ENCODE results near the gene ARID3A.

The ARID3A gene

GRCh38 chr19:947707-948539 lies 22.1 kb downstream of the ARID3A start:
- Histone ChIP-seq H3K36me3 (ENCODE audit: control insufficient read depth in 1 of 2, insufficient read depth in 2 of 2, low read length in 2 of 2) (no peaks in the 10 kb centered on the region), H3K4me1 (ENCODE audit: control insufficient read depth in 1 of 2, insufficient read depth in 2 of 2, low read length in 2 of 2) (peaks cover 21 to 32% of the 10 kb centered on the region in 2 donors), H3K27ac (ENCODE audit: low read depth, low read length) (peak overlapping the region; percentile 20), H3K9ac (ENCODE audit: low read depth in 1 of 2, low read length in 2 of 2) (no peak overlapping the region), H3K4me3 (ENCODE audit: low read depth in 1 of 2, low read length in 2 of 2) (no peak overlapping the region), H3K9me3 (ENCODE audit: control insufficient read depth in 1 of 2, low read length in 2 of 2) (no peaks in the 10 kb centered on the region), H3K27me3 (ENCODE audit: control insufficient read depth in 1 of 2, insufficient read depth in 2 of 2, low read length in 2 of 2) (no peaks in the 10 kb centered on the region)

GRCh38 chr19:948842-949496 lies 23.1 kb downstream of the ARID3A start:
- no peaks in the 10 kb centered on the region for H3K9me3 ChIP-seq (ENCODE audit: control insufficient read depth in 1 of 2, low read length in 2 of 2)
- H3K36me3 ChIP-seq (ENCODE audit: control insufficient read depth in 1 of 2, insufficient read depth in 2 of 2, low read length in 2 of 2) = no peaks in the 10 kb centered on the region
- no peaks in the 10 kb centered on the region for H3K27me3 ChIP-seq (ENCODE audit: control insufficient read depth in 1 of 2, insufficient read depth in 2 of 2, low read length in 2 of 2)
- no peak overlapping the region for H3K27ac ChIP-seq (ENCODE audit: low read depth, low read length)
- H3K4me3 ChIP-seq (ENCODE audit: low read depth in 1 of 2, low read length in 2 of 2) = no peak overlapping the region
- no peak overlapping the region for H3K9ac ChIP-seq (ENCODE audit: low read depth in 1 of 2, low read length in 2 of 2)
- H3K4me1 ChIP-seq (ENCODE audit: control insufficient read depth in 1 of 2, insufficient read depth in 2 of 2, low read length in 2 of 2) = peaks cover 23 to 31% of the 10 kb centered on the region in 2 donors

GRCh38 chr19:950352-951066 lies 24.7 kb downstream of the ARID3A start:
- Histone ChIP-seq H3K9ac (ENCODE audit: low read depth in 1 of 2, low read length in 2 of 2) (no peak overlapping the region), H3K4me3 (ENCODE audit: low read depth in 1 of 2, low read length in 2 of 2) (no peak overlapping the region), H3K27me3 (ENCODE audit: control insufficient read depth in 1 of 2, insufficient read depth in 2 of 2, low read length in 2 of 2) (no peaks in the 10 kb centered on the region), H3K9me3 (ENCODE audit: control insufficient read depth in 1 of 2, low read length in 2 of 2) (no peaks in the 10 kb centered on the region), H3K4me1 (ENCODE audit: control insufficient read depth in 1 of 2, insufficient read depth in 2 of 2, low read length in 2 of 2) (peaks cover 13 to 24% of the 10 kb centered on the region in 2 donors), H3K36me3 (ENCODE audit: control insufficient read depth in 1 of 2, insufficient read depth in 2 of 2, low read length in 2 of 2) (no peaks in the 10 kb centered on the region), H3K27ac (ENCODE audit: low read depth, low read length) (no peak overlapping the region)

- H3K27me3 ChIP-seq (ENCODE audit: control insufficient read depth in 1 of 2, insufficient read depth in 2 of 2, low read length in 2 of 2) = no peaks in the 10 kb centered on the region
- no peaks in the 10 kb centered on the region for H3K36me3 ChIP-seq (ENCODE audit: control insufficient read depth in 1 of 2, insufficient read depth in 2 of 2, low read length in 2 of 2)
- no peaks in the 10 kb centered on the region for H3K9me3 ChIP-seq (ENCODE audit: control insufficient read depth in 1 of 2, low read length in 2 of 2)
- no peak overlapping the region for H3K27ac ChIP-seq (ENCODE audit: low read depth, low read length)
- H3K4me3 ChIP-seq (ENCODE audit: low read depth in 1 of 2, low read length in 2 of 2) = peak overlapping the region; percentile 28 to 43
- peaks cover 13 to 25% of the 10 kb centered on the region in 2 donors for H3K4me1 ChIP-seq (ENCODE audit: control insufficient read depth in 1 of 2, insufficient read depth in 2 of 2, low read length in 2 of 2)
- peak overlapping the region in 1 of 2 donors; percentile 18 for H3K9ac ChIP-seq (ENCODE audit: low read depth in 1 of 2, low read length in 2 of 2)
Measured at GRCh38 chr19:952049-952679, 26.3 kb downstream of the ARID3A start.

DNA sequence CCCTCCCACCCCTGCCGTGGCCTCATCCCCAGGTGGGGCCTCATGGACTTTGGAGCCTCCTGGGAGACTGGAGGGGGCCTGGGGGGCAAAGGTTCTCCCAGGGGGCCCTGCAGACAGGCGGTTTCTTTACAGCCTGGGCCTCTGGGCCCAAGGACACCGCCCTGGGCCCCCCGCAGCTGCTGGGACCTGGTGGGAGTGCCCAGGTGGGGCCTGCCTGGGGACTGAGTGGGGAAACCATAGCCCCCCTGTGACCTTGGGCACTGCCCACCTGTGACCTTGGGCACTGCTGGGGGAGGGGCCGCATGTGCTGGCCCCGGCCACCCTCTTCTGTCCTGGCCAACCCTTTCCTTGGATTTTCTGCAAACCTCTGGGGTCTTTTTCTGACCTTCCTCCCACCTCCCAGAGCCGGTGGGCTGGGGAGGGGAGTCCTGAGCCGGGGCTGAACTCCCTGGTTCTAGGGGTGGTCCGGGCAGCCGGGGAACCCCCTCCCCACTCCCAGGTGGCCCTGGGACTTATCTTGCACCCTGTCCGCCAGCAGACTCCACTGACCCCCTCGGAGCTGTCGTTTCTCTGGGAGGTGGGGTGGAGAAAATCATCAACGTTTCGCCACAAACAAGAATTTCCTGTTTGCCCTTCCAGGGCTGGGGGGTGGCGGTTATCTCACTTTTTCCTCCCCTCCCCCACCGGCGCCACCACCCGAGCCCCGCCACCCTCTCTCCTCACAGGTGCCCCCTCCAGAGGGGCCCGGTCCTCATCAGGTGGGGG lies 27.0 kb downstream of the ARID3A start:
- peaks cover 13 to 25% of the 10 kb centered on the region in 2 donors for H3K4me1 ChIP-seq (ENCODE audit: control insufficient read depth in 1 of 2, insufficient read depth in 2 of 2, low read length in 2 of 2)
- peak overlapping the region; percentile 28 to 43 for H3K4me3 ChIP-seq (ENCODE audit: low read depth in 1 of 2, low read length in 2 of 2)
- H3K9ac ChIP-seq (ENCODE audit: low read depth in 1 of 2, low read length in 2 of 2) = peak overlapping the region in 1 of 2 donors; percentile 18

DNA sequence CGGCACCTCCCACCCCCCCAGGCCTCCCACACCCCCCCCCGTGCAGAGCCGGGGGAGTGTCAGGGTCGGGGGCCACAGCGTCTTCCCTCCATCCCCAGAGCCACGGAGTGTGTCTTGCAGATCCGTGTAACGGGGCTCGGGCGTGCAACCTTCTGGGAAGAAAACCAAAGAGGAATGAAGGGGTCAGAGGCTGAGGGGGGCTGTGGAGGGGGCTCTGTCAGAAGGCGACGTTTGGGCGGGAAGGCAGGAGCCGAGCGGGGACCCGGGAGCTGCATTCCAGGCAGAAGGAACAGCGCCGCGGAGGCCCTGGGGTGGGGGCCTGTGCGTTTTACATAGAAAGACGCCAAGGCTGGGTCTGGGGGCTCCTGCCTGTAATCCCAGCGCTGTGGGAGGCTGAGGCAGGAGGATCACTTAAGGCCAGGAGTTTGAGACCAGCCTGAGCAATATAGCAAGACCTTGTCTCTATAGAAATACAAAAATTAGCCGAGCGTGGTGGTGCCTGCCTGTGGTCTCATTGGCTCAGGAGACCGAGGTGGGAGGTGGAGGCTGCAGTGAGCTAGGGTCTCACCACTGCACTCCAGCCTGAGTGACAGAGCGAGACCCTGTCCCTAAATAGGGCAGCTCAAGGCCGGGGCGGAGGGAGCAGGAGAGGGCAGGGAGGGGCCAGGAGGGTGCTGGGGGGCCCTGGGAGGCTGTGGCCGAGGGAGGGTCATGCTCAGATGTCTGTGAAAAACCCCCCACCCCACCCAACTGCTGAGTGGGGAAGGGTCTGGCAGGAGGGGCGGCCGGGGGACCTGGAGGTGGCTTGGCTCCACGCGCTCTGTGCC lies 27.8 kb downstream of the ARID3A start:
- H3K27me3 ChIP-seq (ENCODE audit: control insufficient read depth in 1 of 2, insufficient read depth in 2 of 2, low read length in 2 of 2) = no peaks in the 10 kb centered on the region
- no peaks in the 10 kb centered on the region for H3K36me3 ChIP-seq (ENCODE audit: control insufficient read depth in 1 of 2, insufficient read depth in 2 of 2, low read length in 2 of 2)
- H3K27ac ChIP-seq (ENCODE audit: low read depth, low read length) = no peak overlapping the region
- no peak overlapping the region for H3K4me3 ChIP-seq (ENCODE audit: low read depth in 1 of 2, low read length in 2 of 2)
- peaks cover 13 to 25% of the 10 kb centered on the region in 2 donors for H3K4me1 ChIP-seq (ENCODE audit: control insufficient read depth in 1 of 2, insufficient read depth in 2 of 2, low read length in 2 of 2)
- no peaks in the 10 kb centered on the region for H3K9me3 ChIP-seq (ENCODE audit: control insufficient read depth in 1 of 2, low read length in 2 of 2)
- H3K9ac ChIP-seq (ENCODE audit: low read depth in 1 of 2, low read length in 2 of 2) = peak overlapping the region in 1 of 2 donors; percentile 18

More for the DNA sequence above, 27.0 kb downstream of the ARID3A start:
- no peaks in the 10 kb centered on the region for H3K27me3 ChIP-seq (ENCODE audit: control insufficient read depth in 1 of 2, insufficient read depth in 2 of 2, low read length in 2 of 2)
- no peaks in the 10 kb centered on the region for H3K36me3 ChIP-seq (ENCODE audit: control insufficient read depth in 1 of 2, insufficient read depth in 2 of 2, low read length in 2 of 2)
- no peaks in the 10 kb centered on the region for H3K9me3 ChIP-seq (ENCODE audit: control insufficient read depth in 1 of 2, low read length in 2 of 2)
- no peak overlapping the region for H3K27ac ChIP-seq (ENCODE audit: low read depth, low read length)

- no peak overlapping the region for H3K9ac ChIP-seq (ENCODE audit: low read depth in 1 of 2, low read length in 2 of 2)
- no peak overlapping the region for H3K27ac ChIP-seq (ENCODE audit: low read depth, low read length)
- H3K9me3 ChIP-seq (ENCODE audit: control insufficient read depth in 1 of 2, low read length in 2 of 2) = no peaks in the 10 kb centered on the region
- no peaks in the 10 kb centered on the region for H3K27me3 ChIP-seq (ENCODE audit: control insufficient read depth in 1 of 2, insufficient read depth in 2 of 2, low read length in 2 of 2)
- H3K4me1 ChIP-seq (ENCODE audit: control insufficient read depth in 1 of 2, insufficient read depth in 2 of 2, low read length in 2 of 2) = peaks cover 13 to 25% of the 10 kb centered on the region in 2 donors
- H3K4me3 ChIP-seq (ENCODE audit: low read depth in 1 of 2, low read length in 2 of 2) = no peak overlapping the region
- no peaks in the 10 kb centered on the region for H3K36me3 ChIP-seq (ENCODE audit: control insufficient read depth in 1 of 2, insufficient read depth in 2 of 2, low read length in 2 of 2)
Measured at GRCh38 chr19:954272-954671, 28.4 kb downstream of the ARID3A start.

DNA sequence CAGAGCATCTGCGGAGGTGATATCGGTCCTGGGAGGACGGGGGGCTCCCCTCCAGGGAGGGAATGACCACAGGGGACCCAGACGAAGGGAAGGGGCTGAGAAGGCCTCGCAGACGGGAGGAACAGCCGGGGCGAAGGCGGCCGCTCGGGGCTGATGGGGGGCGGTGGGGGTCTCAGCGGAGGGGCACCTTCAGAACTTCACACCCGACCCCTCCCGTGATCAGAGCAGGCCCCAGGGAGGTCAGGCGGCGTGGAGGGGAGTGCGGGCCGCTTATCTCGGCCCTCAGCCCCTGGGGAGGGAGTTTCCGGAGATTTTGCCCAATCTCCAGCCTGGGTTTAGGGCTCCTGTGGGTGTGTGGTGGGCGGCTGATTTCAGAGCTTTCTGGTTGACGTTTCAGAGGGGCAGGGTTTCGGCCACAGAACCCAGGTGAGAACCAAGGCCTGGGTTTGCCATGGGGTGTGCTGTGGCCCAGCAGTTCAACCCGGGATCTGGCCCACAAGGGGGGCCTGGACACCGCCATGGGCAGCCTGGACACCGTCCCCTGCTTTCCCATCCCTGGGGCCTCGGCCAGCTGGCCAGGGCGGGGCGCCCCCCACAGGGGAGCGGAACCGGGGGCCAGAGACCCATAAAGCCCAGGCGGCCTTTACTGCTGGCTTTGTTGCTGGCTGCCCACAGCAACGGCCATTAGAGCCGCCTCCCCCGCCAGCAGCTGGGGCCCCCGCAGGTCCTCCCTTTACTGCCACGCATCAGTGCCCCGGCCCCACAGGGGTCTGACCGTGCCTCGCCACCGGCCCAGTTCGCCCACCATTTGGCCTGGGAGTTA lies 29.0 kb downstream of the ARID3A start:
- no peaks in the 10 kb centered on the region for H3K27me3 ChIP-seq (ENCODE audit: control insufficient read depth in 1 of 2, insufficient read depth in 2 of 2, low read length in 2 of 2)
- peaks cover 13 to 25% of the 10 kb centered on the region in 2 donors for H3K4me1 ChIP-seq (ENCODE audit: control insufficient read depth in 1 of 2, insufficient read depth in 2 of 2, low read length in 2 of 2)
- H3K27ac ChIP-seq (ENCODE audit: low read depth, low read length) = no peak overlapping the region
- no peaks in the 10 kb centered on the region for H3K36me3 ChIP-seq (ENCODE audit: control insufficient read depth in 1 of 2, insufficient read depth in 2 of 2, low read length in 2 of 2)
- H3K9me3 ChIP-seq (ENCODE audit: control insufficient read depth in 1 of 2, low read length in 2 of 2) = no peaks in the 10 kb centered on the region
- no peak overlapping the region for H3K9ac ChIP-seq (ENCODE audit: low read depth in 1 of 2, low read length in 2 of 2)
- H3K4me3 ChIP-seq (ENCODE audit: low read depth in 1 of 2, low read length in 2 of 2) = no peak overlapping the region
